GM12874 (cell line): ENCODE measurements around the gene LEPROT.

ENCODE experiments used
- CTCF ChIP-seq: IDR thresholded peaks from 2 replicates; pipeline ENCODE4 v1.5.1; 2011; ENCODE audit warnings: low read depth, mild to moderate bottlenecking, control low read depth, low read length, moderate library complexity; ENCODE audit not compliant: insufficient read depth

LEPROT gene

GRCh38 chr1:65456481-65456880 is 36.0 kb downstream of the LEPROT start:
- TF ChIP-seq CTCF: no peak

GRCh38 chr1:65457868-65458267 is 37.4 kb downstream of the LEPROT start:
- no peak for TF ChIP-seq CTCF

- no peak for TF ChIP-seq CTCF
Measured at GRCh38 chr1:65458730-65459396, 38.4 kb downstream of the LEPROT start.

GRCh38 chr1:65459397-65459768 is 38.9 kb downstream of the LEPROT start:
- TF ChIP-seq CTCF: peak; percentile 45

- no peak for TF ChIP-seq CTCF
Measured at GRCh38 chr1:65467536-65467935, 47.1 kb downstream of the LEPROT start.

GRCh38 chr1:65469126-65469888 is 48.8 kb downstream of the LEPROT start:
- TF ChIP-seq CTCF: no peak

- TF ChIP-seq CTCF: no peak
Measured at GRCh38 chr1:65469889-65470340, 49.4 kb downstream of the LEPROT start.
